Measurements from ENCODE around the gene SEMA4G. TPM values are rescaled to one million over a fixed set of nuclear protein-coding genes. Genes with fewer than 3 reads are reported as not detected.

SEMA4G gene
- total RNA-seq, 1 experiment from 2014 or later: 29.4 TPM

DNA sequence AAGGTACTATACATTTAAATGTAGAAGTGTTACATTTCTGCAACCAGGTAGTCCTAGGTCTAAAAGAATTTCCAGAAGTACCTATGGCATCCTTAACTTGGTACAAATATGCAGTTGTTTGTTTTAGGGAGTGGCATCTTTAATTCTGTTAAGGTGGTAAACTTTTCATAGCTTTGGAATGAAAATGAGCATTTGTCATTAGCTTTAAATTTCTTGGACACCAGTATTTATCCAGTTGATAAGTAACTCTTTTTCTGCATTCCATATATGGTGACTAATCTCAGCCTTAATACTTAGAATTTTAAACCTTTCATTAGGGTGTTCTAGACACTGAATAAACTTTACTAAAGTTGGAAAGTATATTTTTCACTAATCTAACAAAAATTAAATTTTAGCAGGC lies 45.7 kb upstream of the SEMA4G start (continued):
- TF ChIP-seq JUND (IDR thresholded peaks at IDR 0.05): no peak
- TF ChIP-seq EZH2phosphoT487 (IDR thresholded peaks at IDR 0.05; ENCODE audit: borderline replicate concordance): no peak
- no peak for TF ChIP-seq YY1 (IDR thresholded peaks at IDR 0.05; ENCODE audit: extremely low read depth, insufficient replicate concordance, low read depth, low read length)
- no peak for TF ChIP-seq EGR1 (IDR thresholded peaks at IDR 0.05; ENCODE audit: low read depth)
- TF ChIP-seq, protein P1, sequence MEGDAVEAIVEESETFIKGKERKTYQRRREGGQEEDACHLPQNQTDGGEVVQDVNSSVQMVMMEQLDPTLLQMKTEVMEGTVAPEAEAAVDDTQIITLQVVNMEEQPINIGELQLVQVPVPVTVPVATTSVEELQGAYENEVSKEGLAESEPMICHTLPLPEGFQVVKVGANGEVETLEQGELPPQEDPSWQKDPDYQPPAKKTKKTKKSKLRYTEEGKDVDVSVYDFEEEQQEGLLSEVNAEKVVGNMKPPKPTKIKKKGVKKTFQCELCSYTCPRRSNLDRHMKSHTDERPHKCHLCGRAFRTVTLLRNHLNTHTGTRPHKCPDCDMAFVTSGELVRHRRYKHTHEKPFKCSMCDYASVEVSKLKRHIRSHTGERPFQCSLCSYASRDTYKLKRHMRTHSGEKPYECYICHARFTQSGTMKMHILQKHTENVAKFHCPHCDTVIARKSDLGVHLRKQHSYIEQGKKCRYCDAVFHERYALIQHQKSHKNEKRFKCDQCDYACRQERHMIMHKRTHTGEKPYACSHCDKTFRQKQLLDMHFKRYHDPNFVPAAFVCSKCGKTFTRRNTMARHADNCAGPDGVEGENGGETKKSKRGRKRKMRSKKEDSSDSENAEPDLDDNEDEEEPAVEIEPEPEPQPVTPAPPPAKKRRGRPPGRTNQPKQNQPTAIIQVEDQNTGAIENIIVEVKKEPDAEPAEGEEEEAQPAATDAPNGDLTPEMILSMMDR (IDR thresholded peaks at IDR 0.05 in 2 of 3, conservative IDR thresholded peaks at IDR 0.05 in 1 of 3; ENCODE audit: borderline replicate concordance in 1 of 3, insufficient read depth in 1 of 3, low read depth in 2 of 3, low read length in 2 of 3): no peak
- no peak for TF ChIP-seq RAD21 (IDR thresholded peaks at IDR 0.05; ENCODE audit: low read depth)

DNA sequence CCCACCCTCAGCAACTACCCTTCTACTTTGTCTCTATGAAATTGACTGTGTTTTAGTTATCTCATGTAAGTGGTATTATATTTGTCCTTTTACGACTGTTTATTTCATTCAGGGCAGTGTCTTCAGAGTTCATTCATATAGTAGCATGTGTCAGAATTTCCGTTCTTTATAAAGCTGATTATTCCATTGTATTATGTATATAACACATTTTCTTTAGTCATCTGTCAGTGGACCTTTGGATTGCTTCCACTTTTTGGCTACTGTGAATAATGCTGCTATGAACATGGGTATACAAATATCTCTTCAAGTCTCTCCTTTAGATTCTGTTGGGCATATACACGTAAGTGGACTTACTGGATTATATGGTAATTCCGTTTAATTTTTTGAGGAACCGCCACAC lies 42.0 kb upstream of the SEMA4G start:
- no peaks in the 10 kb centered on the region for H3K4me1 ChIP-seq (ENCODE audit: control insufficient read depth in 1 of 2, insufficient read depth in 2 of 2, low read length in 2 of 2)
- ChIA-PET CTCF (no interaction called here), POLR2A (no interaction called here), RAD21 (ENCODE audit: low non-redundant PET in 1 of 2, low total read pairs in 2 of 2, uncharacterized antibody in 2 of 2, unreplicated experiment in 2 of 2) (no interaction called here)
- H3K79me2 ChIP-seq (ENCODE audit: insufficient read depth, low read length): 0 out of 2 replicates have a peak, but pooled peaks cover 4% of the 10 kb centered on the region
- no peaks in the 10 kb centered on the region for H3K9me2 ChIP-seq (ENCODE audit: insufficient read depth)
- ATAC-seq (no peak), DNase-seq (ENCODE audit: low read depth, low spot score) (no peak)
- H2AFZ ChIP-seq (ENCODE audit: low read depth, low read length, poor library complexity, severe bottlenecking): no peak overlapping the region
- TF ChIP-seq CEBPB (IDR thresholded peaks at IDR 0.05; ENCODE audit: low read depth) (no peak), CBX3 (IDR thresholded peaks at IDR 0.05; ENCODE audit: low read depth) (no peak), POLR2AphosphoS5 (IDR thresholded peaks at IDR 0.05; ENCODE audit: low read depth, low read length) (no peak), JUND (IDR thresholded peaks at IDR 0.05) (no peak), ZNF274 (IDR thresholded peaks at IDR 0.05; ENCODE audit: low read depth, low read length) (no peak)
- TF ChIP-seq, protein P2, sequence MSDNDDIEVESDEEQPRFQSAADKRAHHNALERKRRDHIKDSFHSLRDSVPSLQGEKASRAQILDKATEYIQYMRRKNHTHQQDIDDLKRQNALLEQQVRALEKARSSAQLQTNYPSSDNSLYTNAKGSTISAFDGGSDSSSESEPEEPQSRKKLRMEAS (IDR thresholded peaks at IDR 0.05): no peak
- H4K20me1 ChIP-seq (ENCODE audit: insufficient read depth): peaks cover 6% of the 10 kb centered on the region; the same call in 1 of the 2 replicates
- no peaks in the 10 kb centered on the region for H3K27me3 ChIP-seq (ENCODE audit: insufficient read depth, low read length)
- intact Hi-C loops (cut with micrococcal nuclease): no loop called here
- no peak overlapping the region for H3K9ac ChIP-seq (ENCODE audit: low read length)
- no peak overlapping the region for H3K27ac ChIP-seq (ENCODE audit: low read depth, low read length)
- H3K4me3 ChIP-seq (replicated peaks in 1 of 2; ENCODE audit: low read depth in 1 of 2, low read length in 2 of 2): no peak overlapping the region
- peaks cover 62 to 70% of the 10 kb centered on the region in 2 experiments for H3K36me3 ChIP-seq (ENCODE audit: control insufficient read depth in 1 of 2, insufficient read depth in 2 of 2, low read length in 2 of 2)
- H3K9me3 ChIP-seq (ENCODE audit: control insufficient read depth in 1 of 2, insufficient read depth in 1 of 2, low read depth in 1 of 2, low read length in 2 of 2): no peaks in the 10 kb centered on the region
- no TSS peak for BruUV-seq (replicated peaks)
- no peak overlapping the region for H3K4me2 ChIP-seq (ENCODE audit: low read length)

All from HCT116 (cell line).